Fibroblast of skin of abdomen (primary cell): ENCODE data around the gene ARAP1.

Source experiments
- DNase-seq: peaks from one replicate; pipeline ENCODE4 v3.0.0-alpha.2; 2013

The ARAP1 gene

DNA sequence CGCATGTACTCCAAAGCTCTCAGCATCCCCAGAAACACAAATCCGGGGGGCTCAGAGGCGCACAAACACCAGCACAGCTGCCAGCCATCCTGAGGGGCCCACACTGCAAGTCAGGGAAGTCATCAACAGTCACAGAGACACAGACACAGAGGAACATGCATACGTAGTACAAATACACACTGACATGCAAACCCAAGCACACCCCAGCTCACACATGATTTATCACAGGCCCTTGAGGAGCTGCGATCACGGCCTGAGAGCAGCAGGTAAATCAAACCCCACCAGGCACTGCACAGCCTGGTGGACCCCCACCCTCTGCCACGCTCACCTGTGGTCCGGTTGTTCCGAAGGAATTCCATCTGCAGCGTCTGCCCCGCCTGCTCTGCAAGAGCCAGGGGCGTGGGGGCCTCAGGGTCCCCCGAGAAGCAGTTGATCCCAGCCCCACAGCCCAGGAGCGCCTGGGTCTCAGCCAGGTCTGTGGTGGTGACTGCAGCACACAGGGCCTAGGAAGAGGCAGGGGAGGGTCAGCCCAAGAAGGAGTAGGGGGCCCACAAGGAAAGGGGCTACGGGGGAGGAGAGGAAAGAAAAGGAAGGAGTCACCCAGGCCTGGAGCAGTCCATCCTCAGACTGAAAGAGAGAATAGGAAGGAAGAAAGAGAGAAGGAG is 49.5 kb downstream of the ARAP1 start:
- no peak for DNase-seq

DNA sequence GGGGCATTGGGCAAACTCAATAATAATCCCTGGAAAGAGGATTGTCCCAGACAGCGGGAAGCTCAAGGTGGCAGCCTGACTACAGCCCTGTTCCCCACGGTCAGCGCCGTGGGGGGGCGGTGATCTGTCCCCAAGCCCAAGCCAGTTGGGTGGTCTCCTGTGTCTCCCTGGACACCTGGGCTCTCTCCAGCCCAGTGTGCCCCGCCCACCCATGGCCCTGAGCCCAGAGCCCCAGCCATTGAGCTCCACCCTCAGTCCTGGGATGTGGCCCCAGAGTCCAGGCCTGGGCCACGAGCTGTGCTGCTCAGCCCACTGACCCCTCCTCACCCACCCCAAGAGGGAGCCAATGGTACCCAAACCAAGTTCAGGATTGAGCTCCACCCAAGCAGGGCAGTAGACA is 50.1 kb downstream of the ARAP1 start:
- DNase-seq, result no peak

DNA sequence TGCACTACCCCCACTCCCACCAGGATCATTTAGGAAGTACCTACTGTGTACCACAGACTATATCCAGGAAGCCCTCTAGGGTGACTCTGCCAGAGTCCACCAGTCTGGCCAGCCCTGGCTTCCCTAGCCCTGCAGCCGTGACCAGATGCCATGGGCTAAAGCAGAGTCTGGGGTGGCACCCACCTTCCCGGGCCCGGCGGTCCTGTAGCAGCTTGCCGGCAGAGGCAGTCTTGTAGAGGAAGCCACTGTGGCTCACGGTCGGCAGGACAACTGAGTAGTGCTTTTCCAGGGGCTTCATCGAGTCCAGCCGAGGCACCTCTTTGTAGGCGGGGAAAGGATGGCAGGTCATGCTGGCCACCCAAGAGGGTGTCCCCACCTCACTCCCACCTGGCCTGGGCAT is 50.7 kb downstream of the ARAP1 start:
- DNase-seq, result no peak

DNA sequence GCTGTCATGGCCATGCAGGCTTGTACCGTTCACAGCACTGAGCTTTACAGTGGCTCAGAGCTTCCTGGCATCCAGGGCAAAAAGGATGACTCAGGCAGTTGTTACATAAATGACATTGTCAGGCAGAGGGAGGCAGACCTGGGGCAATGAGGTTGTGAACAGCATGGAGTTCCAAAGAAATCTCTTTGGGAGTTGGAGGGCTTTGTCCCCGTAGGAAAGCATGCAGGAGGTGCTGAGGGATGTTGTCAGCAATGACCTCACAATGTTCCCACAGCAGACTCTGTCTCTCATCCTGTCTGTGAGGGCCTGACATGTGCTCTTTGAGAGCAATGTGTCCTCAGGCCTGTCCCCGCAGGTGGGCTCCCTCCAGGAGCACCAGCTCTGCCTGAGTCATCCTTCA is 52.1 kb downstream of the ARAP1 start:
- peak; percentile 30 for DNase-seq

DNA sequence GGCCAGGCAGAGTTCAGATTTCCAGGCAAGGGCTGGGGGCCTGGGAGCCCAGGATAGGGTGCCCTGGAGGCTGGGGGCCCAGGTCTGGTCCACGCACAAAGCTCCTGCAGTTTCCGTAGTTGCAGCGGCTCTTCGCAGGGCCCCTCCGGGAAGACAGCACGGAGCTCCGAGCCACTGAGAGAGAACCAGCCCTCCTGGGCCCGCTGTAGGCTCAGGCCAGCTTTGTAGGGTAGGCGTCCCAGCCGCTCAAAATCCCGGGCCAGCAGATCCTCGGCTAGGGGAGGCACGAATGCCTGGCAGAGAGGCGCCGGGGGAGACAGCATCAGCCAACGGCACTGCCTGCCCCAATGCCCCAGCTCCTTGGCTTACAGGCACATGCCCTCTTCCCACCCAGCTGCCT is 54.4 kb downstream of the ARAP1 start:
- DNase-seq, result no peak

DNA sequence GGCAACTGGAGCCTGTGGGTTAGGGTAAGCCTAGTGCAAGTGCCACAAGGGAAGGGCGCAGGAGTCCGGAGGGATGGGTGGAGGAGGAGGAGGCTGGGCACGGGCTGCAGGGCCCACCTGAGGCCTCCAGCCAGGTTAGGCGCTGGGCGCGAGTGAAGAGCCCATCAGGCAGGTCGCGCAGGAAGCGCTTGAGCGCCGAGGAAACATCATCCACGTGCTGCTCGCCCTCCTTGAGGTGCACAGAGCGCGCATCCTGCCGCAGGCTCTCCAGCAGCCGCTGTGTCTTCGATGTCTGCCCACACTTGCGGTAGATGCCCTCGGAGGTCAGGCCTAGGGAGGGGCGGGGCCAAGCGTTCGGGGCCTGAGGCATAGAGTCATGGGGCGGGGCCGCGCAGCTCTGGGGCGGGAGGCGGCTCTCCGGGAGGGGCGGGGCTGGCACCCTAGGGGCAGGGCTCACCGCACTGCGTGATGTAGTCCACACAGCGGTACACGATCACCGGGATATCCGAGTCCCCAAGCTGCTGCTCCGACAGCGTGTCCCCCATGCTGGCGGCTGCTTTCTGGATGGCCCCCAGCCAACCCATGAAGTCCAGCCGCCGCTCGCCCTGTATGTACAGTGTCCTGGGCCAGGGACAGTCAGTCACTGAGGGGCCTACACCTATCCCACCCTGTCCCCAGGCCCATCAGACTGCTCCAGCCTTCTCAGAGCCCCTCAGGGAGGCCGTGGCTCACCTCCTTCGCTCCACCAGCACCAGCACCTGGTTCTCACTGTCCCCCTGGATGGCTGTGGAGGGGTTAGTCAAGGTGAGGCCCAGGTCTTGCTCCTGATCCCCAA is 55.1 kb downstream of the ARAP1 start:
- DNase-seq, result no peak

DNA sequence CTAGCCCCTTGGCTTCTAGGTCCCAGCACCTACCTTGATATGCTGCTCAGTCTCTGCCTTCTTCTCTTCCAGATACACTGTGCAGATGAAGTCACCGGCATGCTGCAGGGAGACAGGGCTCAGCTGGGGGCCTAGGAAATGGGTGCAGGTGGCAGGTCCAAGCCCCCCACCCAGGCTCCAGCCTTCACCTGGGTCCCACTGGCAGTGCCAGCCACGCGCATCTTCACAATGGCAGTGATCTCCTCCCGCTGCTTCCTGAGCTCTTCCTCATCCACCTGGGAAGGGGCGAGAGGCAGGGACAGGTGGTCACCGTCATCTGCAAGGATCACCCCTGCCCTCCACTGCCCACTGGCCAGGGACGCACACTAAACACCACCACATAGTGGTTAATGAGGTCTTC is 56.9 kb downstream of the ARAP1 start:
- no peak for DNase-seq

DNA sequence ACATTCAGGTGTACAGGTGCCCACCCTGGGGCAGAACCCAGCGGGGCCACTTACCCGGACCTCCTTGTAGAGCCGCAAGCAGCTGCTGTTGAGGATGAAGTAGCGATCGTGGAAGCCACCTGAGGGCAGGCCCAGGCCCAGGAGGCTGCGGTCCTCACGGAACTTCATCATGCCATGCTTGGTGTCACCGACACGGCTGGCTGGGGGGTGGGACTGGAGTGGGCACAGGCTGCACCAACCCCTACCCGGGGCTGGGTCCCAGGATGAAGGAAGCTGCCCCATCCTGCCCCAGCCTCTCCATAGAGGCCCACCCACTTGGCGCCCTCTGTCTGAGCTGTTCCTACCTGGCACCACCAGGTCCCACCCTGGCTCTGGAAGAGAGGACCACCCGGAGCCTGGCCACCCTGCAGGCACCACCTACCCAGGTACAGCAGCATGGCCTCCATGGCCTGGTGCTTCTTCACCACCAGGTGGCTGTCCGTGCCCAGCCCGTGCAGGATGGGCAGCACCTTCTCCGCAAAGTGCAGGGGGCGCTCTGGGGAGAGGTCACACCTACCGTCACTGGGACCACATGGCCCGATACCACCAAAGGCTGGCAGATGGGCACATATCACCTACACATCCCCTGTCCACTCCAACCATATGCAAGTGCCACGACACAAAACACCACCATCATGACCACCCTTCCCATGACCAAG is 58.8 kb downstream of the ARAP1 start:
- no peak for DNase-seq

DNA sequence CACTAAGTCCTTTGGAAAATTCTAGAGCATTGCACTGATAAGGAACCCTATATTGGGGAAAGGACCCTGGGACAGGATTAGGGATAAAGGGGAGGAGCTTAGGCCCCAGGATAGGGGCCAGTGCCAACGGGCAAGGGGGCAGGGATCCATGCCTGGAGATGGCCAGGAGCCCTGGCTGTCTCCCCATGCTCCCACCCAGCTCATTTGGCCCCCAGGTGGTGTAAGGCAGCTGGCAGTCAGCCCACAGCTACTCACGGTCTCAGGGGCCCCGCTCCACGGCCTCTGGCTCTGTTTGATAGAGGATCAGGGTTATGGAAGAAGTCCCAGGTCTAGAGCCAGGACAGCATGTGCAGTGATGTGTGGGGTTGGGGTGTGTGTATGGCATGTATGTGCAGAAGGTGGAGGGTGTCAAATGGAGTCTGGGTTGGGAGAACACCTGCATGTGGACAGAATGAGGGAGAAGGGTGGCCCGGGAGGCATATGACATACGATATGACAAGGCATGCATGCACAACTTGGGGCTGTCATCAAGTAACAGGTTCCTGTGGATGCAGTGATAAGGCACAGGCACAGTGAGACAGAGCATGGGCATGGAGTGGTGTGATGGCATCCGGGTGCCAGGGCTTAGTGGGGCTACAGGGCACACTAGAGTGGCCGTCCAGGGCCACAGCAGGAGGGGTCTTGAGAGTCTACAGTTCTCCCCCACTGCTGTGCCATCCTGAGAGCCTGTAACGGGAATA is 59.5 kb downstream of the ARAP1 start:
- DNase-seq, result no peak

DNA sequence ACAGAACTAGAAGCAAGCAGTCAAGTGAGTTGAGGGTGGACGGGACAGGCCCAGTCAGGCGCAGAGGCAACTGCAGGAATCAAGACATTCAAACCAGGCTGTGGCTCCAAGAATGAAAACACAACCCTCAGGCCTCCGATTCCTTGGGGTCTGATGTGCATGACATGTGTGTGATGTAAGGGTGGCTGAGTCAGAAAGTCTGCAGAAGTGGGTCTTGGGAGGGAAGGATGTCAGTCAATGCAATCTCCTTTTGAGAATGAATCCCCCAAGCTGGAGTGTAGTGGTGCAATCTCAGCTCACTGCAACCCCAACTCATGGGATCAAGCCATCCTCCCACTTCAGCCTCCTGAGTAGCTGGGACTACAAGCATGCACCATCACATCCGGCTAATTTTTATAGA is 62.0 kb downstream of the ARAP1 start:
- peak; percentile 22 for DNase-seq

DNA sequence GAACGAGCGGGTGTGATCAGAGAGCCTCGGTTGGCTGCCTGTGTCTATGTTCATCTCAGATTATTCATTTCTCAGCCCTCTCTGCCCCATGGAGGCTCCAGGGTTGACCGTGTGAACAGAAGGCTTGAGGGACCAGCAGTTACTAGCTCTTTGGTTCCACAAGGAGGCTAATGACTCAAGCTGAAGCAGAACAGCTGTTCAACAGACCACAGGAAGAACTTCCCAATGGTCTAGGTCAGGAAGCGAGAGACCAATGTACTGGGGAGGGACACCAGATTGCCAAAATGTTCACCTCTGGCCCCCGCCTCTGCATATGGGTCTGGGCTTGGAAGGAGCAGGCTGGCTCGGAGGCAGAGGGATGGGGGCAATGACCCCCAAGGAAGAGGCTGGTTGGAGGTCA is 63.3 kb downstream of the ARAP1 start:
- DNase-seq, result no peak

DNA sequence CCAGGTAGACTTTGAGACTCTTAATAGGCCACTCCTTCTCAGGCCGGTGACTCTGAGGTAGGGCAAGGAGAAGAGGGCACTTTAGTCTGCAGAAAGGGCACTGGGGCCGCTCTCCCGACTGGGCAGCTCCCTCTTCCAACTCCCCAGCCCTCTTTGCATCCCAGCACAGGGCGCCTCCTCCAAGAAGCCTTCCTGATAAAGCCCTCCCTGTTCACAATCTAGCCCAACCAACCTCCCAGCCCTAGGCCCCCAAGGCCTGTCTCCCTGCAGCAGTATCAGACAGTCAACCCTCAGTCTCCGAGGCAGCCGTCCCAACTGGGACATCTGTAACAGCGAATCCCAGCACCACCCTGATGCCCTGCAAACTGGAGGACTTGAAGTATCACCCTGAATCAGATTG is 63.7 kb downstream of the ARAP1 start:
- DNase-seq, result no peak

DNA sequence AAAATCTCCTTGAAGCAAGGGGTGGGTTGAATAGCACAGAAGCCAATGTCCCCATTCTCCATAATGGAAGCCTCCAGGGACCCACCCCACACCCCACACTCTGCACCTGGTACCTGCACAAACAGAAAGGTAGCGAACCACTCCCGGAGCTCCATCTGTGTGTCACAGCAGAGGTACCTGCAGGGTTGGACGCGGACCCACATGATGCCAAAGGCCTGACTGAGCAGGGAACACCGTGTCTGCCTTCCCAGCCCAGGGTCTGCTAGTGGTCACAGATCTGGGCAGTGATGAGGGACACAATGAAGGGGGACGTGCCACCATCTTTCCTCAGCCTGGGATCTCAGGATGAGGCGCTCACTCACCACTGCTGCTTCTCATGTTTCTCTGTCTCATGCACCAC is 64.9 kb downstream of the ARAP1 start:
- no peak for DNase-seq

DNA sequence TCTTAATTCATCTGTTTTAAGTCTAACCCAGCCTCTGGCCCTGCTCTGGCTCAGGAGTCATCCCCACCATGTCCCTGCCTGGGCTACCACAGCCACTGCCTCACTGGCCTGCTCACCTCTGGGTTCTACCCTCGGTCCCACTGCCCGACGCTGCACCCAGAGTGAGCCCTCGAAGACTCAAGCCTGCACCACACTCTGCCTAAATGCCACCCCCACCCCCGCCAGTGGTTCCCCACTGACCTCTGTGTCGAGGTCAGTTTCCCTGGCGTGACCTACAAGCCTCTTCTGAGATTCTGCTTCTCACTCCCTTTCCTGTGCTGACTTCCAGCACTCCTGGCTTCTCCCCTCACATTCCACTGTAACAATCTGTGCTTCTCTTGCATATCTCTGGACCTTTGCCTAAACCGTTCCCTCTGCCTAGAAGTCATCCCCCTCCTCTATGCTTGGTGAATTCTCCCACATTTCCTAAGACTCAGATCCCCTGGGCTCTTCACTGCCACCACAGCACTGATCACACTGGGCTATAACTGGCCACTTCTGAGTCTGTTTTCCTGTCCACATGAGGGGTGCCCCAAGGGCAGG is 65.5 kb downstream of the ARAP1 start:
- DNase-seq, result peak; percentile 62

DNA sequence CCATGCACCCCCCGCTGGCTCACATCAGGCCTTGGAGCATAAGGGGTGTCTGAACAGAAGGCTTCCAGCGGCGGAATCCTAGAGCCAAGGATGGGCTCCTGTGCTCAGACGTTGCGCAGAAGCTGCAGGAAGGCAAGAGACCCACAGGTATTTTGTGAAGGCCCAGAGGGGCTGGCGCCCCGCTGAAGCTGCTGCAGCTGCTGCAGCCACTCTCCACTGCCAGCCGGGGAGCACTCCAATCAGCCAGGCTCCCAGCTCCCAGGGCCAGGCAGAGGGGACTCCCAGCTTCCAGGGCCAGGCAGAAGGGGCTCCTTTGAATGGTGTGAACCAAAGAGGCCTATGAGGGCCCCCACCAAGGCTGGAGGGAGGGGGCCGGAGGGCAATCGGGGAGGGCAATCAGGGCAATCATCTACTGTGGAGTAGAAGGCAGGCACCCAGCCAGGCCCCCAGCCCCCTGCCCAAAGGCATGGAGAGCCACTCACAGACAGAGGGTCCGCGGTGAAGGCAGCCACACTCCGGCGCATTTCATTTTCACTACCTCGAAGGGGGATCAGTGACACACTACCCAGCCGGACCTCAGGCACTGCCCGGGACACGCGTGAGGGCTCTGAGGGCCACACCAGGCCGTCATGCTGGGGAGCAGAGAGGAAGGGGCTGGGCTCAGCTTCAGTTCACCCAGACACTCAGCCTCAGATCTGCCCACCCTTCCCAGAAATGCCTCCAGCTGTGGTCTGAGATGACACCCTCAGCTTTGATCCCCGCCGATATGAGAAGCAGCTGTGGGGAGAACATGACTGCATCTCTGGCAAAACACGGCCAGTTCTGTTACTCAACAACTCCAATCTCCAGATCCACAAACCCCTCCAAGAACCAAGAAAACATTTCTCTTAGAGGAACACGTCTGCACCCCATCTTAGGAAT is 66.4 kb downstream of the ARAP1 start:
- peak; percentile 75 for DNase-seq

DNA sequence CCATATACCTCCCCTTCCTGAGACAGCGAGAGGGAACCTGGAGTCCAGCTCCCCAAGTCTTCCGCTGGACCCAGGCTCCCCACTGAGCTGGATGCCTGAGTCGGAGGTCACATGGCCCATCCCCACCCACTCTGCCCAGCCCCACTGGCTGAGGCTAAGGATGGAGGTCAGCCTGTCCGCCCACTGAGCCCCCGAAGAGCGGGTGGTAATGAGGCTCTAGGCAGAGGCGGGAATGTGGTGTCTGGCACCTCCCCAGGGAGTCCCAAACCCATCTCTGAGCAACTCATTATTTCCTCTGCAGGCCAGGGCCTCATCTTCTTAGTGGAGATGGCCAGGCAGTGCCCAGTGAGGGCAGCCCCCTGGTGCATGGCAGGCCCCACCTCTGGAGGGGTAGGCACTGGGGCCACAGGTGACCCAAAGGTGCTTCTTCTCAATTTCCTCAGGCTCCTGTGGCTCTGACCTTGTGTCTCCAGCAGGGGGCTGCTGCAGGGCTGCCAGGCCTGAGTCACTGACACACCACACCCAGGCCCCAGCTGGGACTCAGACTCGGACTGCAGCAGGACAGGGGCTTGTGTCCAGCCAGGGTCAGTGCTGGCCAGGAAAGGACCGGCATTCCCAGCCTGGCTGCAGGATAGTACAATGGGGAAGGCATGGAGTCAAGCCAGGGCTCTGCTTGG is 67.8 kb downstream of the ARAP1 start:
- DNase-seq, result peak; percentile 37

DNA sequence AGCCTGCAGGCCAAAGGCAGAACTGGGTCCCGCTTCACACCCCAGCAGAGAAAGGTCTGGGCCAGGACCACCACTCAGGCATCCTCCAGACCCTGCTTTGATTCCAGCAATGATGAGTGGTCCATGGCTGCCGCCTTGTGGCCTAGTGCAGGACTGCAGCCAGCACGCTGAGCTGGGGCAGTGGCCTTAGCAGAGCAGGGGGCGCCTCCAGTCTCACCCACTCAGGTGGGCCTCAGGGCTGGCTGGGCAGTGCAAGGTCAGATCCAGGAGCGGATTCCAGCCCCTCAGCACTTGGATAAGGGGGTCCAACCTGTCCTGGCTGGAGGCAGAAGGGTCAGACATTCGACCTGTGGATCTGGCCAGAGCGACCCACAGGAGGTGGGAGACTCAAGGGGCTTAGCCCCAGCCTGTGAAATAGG is 68.4 kb downstream of the ARAP1 start:
- DNase-seq, result no peak

DNA sequence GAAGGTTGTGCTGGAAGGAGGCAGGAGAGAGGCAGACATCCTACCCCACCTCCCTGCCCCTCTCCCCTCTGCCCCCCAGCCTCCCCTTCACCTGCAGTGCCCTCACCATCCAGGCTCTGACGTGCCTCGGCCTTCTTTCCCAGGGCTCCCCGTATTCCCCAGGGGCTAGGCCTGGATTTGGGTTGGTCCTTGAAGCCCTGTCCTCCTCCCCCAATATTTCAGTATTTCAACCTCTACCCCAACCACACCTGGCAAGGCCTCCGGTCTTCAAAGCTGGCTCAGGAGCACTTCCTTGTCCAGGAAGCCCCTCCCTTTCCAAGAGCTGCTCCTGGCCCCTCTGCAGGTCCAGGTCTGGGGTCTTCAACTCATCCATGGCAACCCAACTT is 69.4 kb downstream of the ARAP1 start:
- no peak for DNase-seq

DNA sequence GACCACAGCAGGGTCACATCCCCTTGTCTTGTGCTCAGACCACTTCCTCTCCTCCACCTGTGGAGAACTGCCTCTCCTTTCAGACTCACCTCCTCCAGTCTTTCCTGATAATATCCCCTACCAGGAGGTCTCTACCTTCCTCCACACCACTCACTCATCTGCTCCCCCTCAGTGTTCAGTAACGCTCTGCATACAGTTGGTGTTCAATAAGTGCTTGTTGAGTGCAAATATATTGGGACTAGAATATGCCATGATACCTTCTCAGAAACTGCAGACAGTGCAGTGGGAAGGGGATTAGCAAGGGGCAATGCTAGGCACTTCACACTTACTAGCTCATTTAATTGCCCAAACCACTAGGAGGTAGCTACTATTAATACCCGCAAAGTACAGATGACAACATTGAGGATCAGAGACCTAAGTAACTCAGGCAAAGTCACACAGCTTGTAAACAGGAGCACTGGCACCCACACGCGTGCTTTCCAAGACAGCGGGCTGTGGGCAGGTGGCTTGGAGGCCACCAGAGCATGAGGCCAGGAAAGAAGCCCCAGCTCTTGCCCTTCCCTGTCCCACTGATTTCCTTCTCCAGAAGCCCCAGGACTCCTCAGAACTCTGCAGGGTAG is 69.9 kb downstream of the ARAP1 start:
- no peak for DNase-seq
